GM04504 (cell line): Measurements from ENCODE around the gene OVOL2.
"Not testable (repeated sequence)": the region's sequence is repeated elsewhere in the genome, so short reads cannot be mapped to it uniquely, and the experiment has no call there.

Experiments
- DNase-seq: peaks from one replicate; pipeline ENCODE4 v3.0.0-alpha.2; 2012; ENCODE audit warnings: low read depth

The OVOL2 gene

GRCh38 chr20:18057101-18057993 lies at the start of gene OVOL2:
OVOL2 (minus strand) TSS chr20:18057916; CDS start chr20:18057634, 282 bp downstream.
- DNase-seq = no peak

GRCh38 chr20:18103497-18103896 lies 45.8 kb upstream of the OVOL2 start:
- no peak for DNase-seq

- DNase-seq = no peak
These were observed 43.6 kb upstream of the OVOL2 start for GRCh38 chr20:18101125-18101810.

GRCh38 chr20:18100569-18100968 lies 42.9 kb upstream of the OVOL2 start:
- DNase-seq = not testable (repeated sequence)

GRCh38 chr20:18094191-18094590 lies 36.5 kb upstream of the OVOL2 start:
- DNase-seq = no peak

- no peak for DNase-seq
These were observed 35.7 kb upstream of the OVOL2 start for GRCh38 chr20:18093388-18093787.

GRCh38 chr20:18092890-18093289 lies 35.2 kb upstream of the OVOL2 start:
- no peak for DNase-seq

GRCh38 chr20:18091623-18092022 lies 33.9 kb upstream of the OVOL2 start:
- DNase-seq = no peak

GRCh38 chr20:18090477-18090876 lies 32.8 kb upstream of the OVOL2 start:
- DNase-seq = no peak

- DNase-seq = no peak
These were observed 32.3 kb upstream of the OVOL2 start for GRCh38 chr20:18090044-18090443.

GRCh38 chr20:18088841-18089240 lies 31.1 kb upstream of the OVOL2 start:
- not testable (repeated sequence) for DNase-seq

GRCh38 chr20:18088298-18088697 lies 30.6 kb upstream of the OVOL2 start:
- DNase-seq = not testable (repeated sequence)

GRCh38 chr20:18087054-18087453 lies 29.3 kb upstream of the OVOL2 start:
- DNase-seq = no peak

- not testable (repeated sequence) for DNase-seq
These were observed 23.1 kb upstream of the OVOL2 start for GRCh38 chr20:18080836-18081235.

- no peak for DNase-seq
These were observed 22.1 kb upstream of the OVOL2 start for GRCh38 chr20:18079756-18080353.

- DNase-seq = no peak
These were observed 19.4 kb upstream of the OVOL2 start for GRCh38 chr20:18077157-18077556.

GRCh38 chr20:18072532-18072931 lies 14.8 kb upstream of the OVOL2 start:
- no peak for DNase-seq

- DNase-seq = no peak
These were observed 9.0 kb upstream of the OVOL2 start for GRCh38 chr20:18066421-18067333.

- no peak for DNase-seq
These were observed 6.0 kb upstream of the OVOL2 start for GRCh38 chr20:18063676-18064075.

GRCh38 chr20:18059603-18060002 lies 1.9 kb upstream of the OVOL2 start:
- DNase-seq = no peak

- DNase-seq = no peak
These were observed 1.1 kb upstream of the OVOL2 start for GRCh38 chr20:18058661-18059467.
